ENCODE results near the gene JOSD1.

Gene JOSD1

GRCh38 chr22:38657045-38657909 lies 43.5 kb downstream of the JOSD1 start:
- no peak for TF ChIP-seq CTCF (IDR thresholded peaks at IDR 0.05; ENCODE audit: borderline replicate concordance, insufficient read depth, low read depth, low read length)
- H3K4me3 ChIP-seq (ENCODE audit: low read depth, low read length), result peak overlapping the region; percentile 91

- no peak for TF ChIP-seq CTCF (IDR thresholded peaks at IDR 0.05; ENCODE audit: borderline replicate concordance, insufficient read depth, low read depth, low read length)
- H3K4me3 ChIP-seq (ENCODE audit: low read depth, low read length), result peak within 1 kb of the TSS; percentile 91
Measured at GRCh38 chr22:38656256-38657044, 44.3 kb downstream of the JOSD1 start, which contains the start of the genes CBY1 and FAM227A. Gene CBY1, plus strand, starts transcription at chr22:38656638. Its CDS starts 11,417 bp downstream, at chr22:38668055. Gene FAM227A, minus strand, starts transcription at chr22:38656392. Its CDS starts 6,224 bp downstream, at chr22:38650168.

GRCh38 chr22:38655519-38656255 lies 45.1 kb downstream of the JOSD1 start:
- no peak for TF ChIP-seq CTCF (IDR thresholded peaks at IDR 0.05; ENCODE audit: borderline replicate concordance, insufficient read depth, low read depth, low read length)
- H3K4me3 ChIP-seq (ENCODE audit: low read depth, low read length), result peak overlapping the region; percentile 91

- no peak for TF ChIP-seq CTCF (IDR thresholded peaks at IDR 0.05; ENCODE audit: borderline replicate concordance, insufficient read depth, low read depth, low read length)
- no peak overlapping the region for H3K4me3 ChIP-seq (ENCODE audit: low read depth, low read length)
Measured at GRCh38 chr22:38653741-38654140, 47.0 kb downstream of the JOSD1 start.

- no peak for TF ChIP-seq CTCF (IDR thresholded peaks at IDR 0.05; ENCODE audit: borderline replicate concordance, insufficient read depth, low read depth, low read length)
Measured at GRCh38 chr22:38652859-38653258, 47.9 kb downstream of the JOSD1 start.

GRCh38 chr22:38649841-38650522 lies 50.8 kb downstream of the JOSD1 start:
- TF ChIP-seq CTCF (IDR thresholded peaks at IDR 0.05; ENCODE audit: borderline replicate concordance, insufficient read depth, low read depth, low read length), result no peak
- no peak overlapping the region for H3K4me3 ChIP-seq (ENCODE audit: low read depth, low read length)

More at GRCh38 chr22:38652859-38653258, 47.9 kb downstream of the JOSD1 start:
- no peak overlapping the region for H3K4me3 ChIP-seq (ENCODE audit: low read depth, low read length)

Measured in GM12875 (cell line).